Dedifferentiated amniotic fluid mesenchymal stem cell (primary cell): ENCODE results near the gene LUM.

Source experiments
- DNase-seq: peaks from one replicate; pipeline ENCODE4 v3.0.0-alpha.2; 2016; ENCODE audit errors: extremely low spot score

LUM gene, protein sequence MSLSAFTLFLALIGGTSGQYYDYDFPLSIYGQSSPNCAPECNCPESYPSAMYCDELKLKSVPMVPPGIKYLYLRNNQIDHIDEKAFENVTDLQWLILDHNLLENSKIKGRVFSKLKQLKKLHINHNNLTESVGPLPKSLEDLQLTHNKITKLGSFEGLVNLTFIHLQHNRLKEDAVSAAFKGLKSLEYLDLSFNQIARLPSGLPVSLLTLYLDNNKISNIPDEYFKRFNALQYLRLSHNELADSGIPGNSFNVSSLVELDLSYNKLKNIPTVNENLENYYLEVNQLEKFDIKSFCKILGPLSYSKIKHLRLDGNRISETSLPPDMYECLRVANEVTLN

DNA sequence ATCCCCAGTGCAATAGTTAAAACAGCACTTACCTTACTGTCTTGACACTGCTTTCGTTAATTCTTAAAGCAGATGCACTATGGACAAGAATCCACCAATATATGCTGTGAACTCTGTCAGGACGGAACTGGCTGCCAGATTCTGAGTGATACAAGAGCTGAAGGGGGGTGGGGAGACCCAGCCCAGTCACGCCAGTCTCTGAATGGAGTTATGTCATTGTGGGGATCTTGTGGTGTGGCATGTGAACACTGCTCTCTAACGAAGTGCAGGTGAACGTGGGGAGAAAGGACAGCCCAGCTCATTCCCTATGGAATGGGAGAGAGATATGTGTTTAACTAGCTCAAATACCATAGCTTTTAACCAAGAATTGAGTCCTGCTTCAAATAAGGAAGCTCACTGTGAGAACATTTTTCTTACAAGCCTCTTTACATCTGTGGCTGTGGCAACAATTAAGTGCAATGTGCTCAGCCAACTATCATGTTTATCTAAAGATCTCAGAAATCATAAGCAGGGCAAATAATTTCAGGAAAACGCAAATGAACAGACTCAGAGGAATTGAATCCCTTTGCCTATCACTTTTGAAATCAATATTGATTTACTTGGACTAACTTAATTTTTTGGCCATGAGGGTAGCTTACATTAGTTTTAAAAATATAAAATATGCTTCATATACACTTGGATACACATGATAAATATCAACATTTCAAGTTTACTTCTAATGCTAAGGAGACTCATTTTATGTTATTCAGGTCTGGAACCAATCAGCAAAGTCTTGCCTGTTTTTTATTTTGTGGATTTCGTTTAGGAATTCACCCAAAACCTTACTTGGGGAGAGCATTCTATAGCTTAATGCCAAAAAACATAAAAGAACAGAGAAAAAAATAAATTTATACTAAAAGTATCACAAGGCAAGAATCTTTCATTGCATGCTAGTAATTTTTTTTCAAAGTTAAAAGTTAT, at the start of gene LUM:
TSS of gene LUM (minus strand) at position 129 of the 960 bp plus-strand sequence. CDS start 2,515 bp downstream, outside the sequence.
- peak; percentile 64 for DNase-seq

DNA sequence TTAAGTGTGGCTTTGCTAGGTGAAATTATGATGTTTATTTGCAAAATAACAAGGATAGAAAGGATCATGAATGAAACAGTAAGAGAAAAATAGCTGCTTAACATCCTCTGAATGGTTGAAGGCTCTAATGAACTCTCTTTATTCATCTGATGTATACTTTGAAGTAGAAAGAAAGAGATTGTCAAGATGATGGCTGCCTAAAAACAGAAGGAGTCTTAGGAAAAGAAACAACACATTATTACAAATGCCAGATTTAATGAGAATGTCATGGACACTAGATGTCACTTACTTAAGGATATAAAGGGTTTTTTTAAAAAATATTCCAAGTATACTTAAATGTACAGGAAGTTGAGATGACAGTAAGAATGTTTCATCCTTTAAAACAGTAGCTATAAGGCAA, 49.7 kb upstream of the LUM start:
- DNase-seq = no peak

DNA sequence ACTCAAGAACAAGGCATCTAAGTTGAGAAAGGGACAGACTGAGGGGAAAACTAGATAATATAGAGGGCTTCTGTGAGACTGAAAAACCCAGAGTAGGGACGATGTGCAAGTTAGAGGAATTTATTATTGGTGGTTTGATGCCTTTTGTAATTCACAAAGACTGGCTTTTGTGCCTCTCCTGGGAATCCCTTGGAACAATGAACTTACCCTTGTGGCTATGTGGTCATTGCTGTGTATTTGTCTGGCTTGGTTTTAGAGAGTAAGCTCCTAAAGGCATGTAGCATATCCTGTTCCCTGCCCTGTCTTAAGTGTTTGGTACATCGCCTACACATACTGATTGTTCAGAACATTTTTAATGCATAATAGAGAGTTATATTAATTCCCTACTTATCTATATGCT, 44.7 kb upstream of the LUM start:
- no peak for DNase-seq

DNA sequence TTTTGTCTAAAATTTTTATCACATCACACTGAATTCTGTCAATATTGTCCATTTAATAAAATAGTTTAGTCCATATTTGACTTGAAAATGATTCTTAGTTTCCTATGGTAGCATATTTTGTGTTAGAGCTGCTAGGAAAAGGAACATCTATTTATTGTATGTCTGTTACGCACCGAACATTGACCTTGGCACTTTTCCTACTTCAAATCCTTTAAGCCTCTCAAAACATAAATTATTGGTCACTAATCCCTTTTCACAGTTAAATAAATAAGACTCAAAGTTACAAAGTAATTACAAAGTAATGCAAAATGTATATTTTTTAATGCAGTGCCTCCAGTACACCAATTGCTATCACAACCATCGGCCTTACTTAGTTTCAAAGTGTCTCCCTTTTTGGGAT, 42.8 kb upstream of the LUM start:
- no peak for DNase-seq

DNA sequence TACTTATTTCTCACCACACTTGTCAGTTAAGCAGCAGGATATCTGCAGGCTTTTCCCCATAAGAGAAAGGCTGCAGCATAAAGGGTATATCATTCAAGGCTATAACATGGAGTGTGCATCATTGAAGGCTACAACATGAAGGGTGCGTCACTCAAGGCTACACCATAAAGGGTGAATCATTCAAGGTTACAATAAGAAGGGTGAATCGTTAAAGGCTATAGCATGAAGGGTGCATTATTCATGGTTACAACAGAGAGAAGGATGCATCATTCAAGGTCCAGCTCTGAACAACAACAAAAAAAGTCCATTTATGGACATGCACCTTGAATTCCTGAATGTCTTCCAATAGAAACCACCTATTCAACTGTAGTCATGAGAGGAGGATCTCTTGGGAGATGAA, 32.8 kb upstream of the LUM start:
- DNase-seq = no peak

DNA sequence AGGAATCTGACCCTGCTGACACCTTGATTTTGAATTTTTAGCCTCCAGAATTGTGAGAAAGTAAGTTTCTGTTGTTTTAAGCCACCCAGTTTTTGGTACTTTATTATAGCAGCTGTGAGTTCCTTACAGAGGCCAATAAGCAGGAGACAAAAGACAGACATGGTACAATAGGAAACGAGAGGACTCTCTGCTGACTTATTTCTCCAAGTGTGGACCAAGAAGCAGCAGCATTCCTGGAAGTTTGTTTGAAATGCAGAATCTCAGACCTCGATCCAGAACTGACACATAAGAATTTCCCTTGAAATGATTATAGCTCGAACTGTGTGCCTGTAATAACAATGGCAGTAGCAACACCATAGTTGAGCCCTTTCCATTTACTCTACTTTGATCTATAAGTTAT, 31.9 kb upstream of the LUM start:
- DNase-seq = no peak

DNA sequence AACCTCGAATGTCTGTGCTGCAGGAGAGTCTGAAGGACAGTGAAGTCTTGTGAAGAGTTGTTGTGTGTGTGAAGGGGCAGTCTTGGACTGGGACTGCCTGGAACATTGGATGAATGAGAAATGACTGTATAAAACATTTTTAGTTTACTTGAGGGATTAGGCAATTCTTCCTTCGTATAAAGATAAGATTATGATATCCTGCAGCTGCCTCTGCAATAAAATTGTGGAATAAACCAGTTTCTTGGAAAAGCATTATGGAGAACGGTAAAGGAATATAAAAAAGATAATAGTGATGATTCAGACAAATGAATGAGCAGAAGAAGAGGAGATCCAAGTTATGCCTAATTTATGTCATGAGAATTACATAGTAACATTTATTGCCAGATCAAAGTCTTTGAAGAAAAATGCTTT, 30.9 kb upstream of the LUM start:
- DNase-seq = peak; percentile 27

DNA sequence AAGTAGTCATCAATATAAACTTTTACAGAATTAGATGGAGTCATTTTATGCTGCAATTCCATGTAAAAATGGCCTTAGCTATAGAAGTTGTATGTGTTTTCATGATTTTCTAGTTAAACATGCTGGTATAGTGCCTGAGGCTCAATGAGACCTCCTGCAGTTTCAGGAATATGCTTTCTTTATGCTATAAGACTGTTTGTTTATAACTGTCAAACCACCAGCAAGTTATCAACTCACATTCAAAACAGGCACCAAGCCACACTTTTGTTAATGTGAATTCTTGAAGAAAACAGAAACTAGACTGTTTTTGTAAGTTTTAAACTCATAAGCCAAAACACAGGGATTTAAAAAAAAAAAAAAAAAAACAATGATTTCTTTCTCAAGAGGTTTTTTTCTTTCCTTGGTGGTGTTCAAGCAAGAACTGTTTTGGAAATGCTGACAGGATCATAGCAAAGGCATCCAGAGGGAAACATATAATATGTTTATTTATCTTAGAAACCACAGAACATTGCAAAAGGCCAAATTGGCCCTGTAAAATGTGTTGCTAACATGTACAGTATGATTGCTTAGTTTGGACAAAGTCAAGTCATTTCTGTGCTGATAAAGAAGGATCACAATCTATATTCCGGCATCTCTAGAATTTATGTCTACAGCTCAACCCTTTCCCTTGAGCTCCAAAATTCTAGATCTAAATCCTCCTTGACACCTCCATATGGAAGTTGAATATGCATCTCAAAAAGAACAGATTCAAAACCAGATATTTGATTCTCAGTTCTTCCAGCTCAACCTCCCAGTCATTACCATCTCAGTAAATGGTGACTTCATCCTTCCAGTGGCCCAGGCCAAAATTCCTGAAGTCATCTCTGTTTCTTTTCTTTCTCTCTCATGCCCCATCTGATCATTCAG, 29.0 kb upstream of the LUM start:
- DNase-seq = peak; percentile 95

DNA sequence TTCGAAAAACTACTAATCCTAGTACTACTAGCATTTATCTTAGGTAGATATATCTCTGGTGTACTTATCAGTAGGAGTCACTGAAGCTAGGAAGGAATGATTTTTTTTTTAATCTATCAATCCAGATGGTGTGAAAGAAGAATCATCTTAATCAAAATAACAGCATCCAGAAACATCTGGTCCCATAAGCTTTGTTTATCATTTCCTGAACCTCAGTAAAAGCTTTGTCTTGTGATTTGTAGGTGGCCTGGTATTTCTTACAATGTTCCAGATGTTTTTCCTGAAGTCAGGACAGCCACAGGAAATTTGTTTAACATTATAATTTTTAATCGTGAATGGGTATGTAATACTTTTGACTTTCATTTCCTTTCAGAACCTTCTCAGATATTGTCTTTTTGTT, 28.0 kb upstream of the LUM start:
- no peak for DNase-seq

DNA sequence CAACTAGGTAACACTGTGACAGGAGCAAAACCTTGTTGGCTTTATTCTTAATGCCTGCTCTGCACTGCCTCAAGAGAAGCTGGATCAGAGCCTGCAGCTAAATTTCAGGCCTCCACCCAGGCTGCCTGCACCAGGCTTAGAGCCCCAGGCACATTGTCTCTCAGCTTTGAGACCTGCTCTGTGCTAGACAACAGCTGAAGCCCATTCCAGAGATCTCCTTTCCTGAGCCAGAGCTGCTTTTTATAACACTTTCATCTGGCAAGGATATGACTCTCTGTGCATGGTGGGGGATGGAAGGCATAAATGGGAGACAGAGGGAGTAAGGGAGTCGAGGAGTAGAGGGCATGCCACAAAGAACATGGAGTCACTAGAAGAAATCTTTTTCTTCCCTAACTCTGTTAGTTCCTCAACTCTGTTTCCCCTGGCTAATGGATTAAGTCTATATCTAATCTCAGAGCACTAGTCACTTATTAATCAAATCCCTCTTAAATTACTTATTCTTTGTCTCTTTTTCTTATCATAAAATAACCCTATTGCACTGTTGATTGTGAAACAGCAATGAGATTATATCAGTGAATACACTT, 27.1 kb upstream of the LUM start:
- DNase-seq = peak; percentile 33

DNA sequence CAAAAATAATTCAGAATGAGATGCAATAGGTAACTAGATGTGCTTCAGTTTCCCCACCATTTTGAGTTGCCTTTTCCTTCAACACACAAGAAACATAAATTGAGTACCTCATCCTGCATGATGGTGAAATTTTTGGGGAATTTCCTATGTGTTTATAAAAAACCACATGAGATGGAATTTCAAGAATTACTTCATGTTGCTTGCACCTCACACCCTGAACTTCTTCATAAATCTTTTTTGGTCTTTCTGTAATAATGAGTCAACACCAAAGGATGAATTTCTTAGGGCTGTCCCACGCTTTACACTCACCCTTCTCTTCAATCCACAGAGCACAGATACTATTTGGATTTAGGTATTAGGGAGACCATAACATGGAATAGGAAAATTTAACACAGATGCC, 22.6 kb upstream of the LUM start:
- DNase-seq = peak; percentile 51

DNA sequence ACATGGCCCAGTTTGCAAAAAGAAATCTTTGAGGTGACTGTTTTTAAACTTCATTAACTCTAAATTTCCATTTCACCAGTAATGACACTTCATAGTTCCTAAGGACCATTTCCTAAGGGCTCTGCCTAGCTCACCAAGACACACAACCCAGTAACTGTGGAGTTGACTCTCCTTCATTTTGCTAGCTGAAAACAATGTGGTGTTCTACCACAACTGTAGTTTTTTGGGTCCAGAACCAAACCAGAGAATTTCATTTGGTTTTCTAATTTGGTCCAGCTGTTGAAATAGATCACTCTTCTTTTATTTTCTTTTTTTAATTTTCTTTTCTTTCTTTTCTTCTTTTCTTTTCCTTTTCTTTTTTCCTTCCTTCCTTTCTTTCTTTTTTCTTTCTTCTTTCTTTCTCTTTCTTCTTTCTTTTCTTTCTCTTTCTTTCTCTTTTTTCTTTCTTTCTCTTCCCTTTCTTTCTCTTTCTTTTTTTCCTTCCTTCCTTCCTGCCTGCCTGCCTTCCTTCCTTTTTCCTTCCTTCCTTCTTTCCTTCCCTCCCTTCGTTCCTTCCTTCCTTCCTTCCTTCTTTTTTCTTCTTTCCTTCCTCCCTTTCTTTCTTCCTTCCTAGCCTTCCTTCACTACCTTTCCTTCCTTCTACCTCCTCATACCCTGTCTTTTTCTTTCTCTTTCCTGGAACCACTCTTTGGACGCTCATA, 18.5 kb upstream of the LUM start:
- DNase-seq = no peak

DNA sequence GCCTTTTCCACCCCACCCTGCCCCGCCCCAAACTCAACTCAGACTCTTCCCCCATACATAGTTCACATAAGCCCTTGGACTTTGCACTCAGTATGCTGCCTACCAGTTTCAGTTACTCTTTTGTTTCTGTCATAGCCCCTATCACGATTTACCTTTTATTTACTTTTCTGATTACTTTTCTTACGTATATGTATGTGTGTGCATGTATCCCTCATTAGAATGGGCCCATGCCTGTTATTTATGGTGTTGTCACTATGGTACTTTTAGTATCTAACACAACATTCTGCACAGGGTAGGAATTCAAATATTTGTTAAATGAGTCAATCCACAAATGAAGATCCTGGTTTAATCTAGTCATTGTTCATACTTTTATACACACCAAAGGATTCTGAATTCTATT, 16.5 kb upstream of the LUM start:
- DNase-seq = no peak

DNA sequence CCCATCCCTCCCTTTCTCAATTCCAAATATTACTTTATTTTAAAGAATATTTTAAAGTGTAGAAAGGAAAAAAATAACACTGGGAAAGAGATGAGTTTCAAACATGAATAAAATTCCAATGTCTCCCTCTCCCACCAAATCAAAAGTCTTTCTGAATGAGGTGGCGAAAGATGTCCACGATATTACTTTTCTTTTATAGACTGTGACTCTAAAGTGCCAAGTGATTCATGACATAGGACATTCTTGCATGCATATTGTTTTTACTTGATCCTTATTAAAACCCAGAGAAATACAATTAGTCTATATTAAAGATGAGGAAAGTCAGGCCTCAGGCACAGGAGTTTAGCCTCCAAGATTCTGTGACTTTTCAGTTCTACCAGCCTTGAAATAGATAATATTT, 16.0 kb upstream of the LUM start:
- DNase-seq = no peak

DNA sequence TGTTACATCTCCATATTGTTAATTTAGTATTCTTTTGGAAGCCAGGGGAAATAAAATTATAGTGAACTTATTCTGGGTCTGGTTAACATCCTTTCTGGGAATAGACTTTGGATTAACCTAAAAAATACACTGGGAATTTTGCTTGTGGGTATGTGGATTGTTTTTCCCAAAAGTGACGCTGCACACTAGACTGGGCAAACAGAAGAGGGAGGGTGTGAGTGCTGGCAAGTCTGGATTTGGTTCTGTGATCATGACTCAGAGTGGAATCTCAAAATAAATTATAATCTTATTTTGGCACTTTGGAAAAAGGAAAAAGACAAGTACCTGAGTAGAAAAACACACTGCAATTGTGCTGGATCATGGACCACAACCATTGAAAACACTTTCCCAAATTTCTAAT, 15.2 kb upstream of the LUM start:
- no peak for DNase-seq

DNA sequence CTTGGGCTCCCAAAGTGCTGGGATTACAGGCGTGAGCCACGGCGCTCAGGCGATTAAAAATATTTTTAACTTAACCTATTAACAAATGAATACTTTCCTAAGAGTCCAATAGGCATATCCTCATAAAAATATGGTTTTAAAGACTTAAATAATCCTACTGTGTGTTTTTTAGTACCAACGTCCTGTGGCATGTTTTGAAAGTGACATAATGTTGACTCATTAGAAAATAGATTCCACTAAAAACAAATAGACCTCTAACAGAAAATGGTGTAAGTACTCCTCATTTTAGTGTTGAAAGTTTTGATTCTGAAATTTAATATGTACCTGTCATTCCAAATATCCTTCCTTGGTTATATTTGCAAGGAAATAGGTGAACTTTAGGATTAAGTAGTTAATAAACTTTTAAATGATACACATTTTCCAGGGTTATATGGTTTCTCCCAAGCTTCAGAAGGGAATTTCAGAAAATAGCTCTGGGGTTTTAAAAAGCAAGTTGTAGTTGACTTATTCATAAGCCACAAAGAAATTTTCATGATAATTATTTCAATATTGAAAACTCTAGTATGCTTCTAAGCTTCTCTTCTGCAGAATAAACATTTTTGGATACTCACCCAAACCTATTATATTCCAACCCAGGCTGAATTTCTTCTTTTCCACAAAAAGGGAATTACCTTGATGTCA, 12.1 kb upstream of the LUM start:
- DNase-seq = no peak

DNA sequence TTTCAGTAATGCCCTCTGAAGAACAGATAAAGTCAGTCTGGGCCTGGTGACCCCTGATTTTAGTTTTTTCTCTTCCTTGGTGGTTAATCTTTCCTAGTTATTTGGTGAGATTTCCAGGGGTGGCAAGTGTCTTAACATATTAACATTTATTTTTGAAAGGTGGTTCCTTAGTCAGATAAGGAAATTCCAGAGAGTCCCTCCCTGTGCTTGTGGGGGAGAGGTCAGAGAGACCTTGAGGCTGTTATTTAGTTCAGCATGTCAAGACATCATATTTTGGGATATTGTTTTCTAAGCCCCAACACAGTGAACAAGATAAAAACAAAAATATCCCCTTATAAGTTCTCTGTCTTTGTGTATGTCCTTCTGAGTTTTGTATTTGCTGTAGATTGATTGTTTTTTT, 9.5 kb upstream of the LUM start:
- DNase-seq = no peak

DNA sequence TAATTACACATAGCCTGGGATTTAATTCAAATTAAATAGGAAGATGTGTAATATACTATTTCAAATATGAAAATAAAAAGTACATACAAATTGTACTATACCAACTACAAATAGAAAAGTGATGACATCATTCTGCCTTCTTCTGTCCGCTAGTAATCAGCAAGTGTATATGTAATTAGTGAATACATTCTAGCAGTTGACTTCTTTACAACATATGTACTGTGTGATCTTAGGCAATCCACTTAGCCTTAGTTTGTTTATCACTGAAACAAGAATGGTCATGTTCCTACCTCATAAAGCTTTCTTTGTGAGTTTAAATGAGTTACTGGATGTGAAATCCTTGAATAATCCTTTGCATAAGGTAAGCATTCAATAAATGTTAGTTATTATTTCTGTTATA, 7.8 kb upstream of the LUM start:
- DNase-seq = no peak

DNA sequence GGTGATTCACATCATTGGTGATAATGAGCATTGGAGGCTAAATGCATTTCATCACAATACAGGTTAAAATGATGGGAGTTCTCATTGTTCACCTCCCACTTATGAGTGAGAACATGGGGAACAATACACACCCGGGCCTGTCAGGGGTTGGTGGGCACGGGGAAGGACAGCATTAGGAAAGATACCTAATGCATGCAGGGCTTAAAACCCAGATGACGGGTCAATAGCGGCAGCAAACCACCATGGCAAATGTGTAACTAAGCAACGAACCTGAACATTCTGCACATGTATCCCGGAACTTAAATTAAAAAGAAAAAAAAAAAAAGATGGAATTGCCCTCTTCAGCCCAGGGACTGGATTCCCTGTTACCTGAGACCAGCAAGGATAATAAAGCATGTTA, 2.3 kb upstream of the LUM start:
- no peak for DNase-seq

DNA sequence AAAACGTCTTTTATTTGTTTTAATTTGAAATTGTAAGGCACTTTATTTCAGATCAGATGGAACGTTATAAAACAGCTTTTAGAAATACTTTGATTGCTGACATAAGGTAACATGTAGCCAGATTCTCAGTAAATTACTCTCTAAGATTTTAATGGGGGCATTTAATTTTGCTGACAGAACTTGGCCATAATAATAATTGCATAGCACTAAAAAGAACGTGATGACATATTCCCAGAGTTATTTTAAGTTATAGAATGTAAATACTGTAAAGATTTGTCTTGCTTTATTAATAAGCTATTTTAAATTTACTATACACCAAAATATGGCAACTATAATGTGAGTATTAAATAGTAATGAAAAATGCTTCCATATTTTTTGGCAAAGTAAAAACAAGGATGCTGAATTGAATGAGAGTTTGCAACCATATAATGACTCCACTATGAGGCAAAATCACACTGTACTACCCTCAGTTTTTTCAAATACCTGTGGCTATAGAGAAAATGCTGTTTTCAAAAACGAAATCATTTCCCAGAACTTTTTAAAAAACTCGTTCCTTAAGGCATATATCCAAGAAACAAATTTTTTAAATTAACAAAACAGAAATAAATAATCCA, 876 bp downstream of the LUM start:
- no peak for DNase-seq
